Suprapubic skin (tissue), 3 donors: ENCODE data around the gene CPXM1.

Source experiments
- EP300 ChIP-seq: sonication (generic); formaldehyde crosslinking; IDR thresholded peaks from one replicate; pipeline ENCODE4 v1.6.1; 2017; ENCODE audit warnings: antibody characterized with exemption
- POLR2A ChIP-seq, 2 donors: fragments of 450-650 bp; IDR thresholded peaks; one replicate each; pipeline ENCODE4 v1.6.1; 2017; ENCODE audit warnings: antibody characterized with exemption in 2 of 2, mild to moderate bottlenecking in 2 of 2, moderate library complexity in 2 of 2
- TF ChIP-seq, protein P1 (sequence below), 2 donors: fragments of 200-600 bp in 1 of 2; fragments of 450-650 bp in 1 of 2; sonication (generic) in 1 of 2; IDR thresholded peaks; one replicate each; pipeline ENCODE4 v1.5.1; 2016 to 2019; ENCODE audit warnings: antibody characterized with exemption in 2 of 2, mild to moderate bottlenecking in 1 of 2, moderate library complexity in 1 of 2

- TF ChIP-seq, protein P1, sequence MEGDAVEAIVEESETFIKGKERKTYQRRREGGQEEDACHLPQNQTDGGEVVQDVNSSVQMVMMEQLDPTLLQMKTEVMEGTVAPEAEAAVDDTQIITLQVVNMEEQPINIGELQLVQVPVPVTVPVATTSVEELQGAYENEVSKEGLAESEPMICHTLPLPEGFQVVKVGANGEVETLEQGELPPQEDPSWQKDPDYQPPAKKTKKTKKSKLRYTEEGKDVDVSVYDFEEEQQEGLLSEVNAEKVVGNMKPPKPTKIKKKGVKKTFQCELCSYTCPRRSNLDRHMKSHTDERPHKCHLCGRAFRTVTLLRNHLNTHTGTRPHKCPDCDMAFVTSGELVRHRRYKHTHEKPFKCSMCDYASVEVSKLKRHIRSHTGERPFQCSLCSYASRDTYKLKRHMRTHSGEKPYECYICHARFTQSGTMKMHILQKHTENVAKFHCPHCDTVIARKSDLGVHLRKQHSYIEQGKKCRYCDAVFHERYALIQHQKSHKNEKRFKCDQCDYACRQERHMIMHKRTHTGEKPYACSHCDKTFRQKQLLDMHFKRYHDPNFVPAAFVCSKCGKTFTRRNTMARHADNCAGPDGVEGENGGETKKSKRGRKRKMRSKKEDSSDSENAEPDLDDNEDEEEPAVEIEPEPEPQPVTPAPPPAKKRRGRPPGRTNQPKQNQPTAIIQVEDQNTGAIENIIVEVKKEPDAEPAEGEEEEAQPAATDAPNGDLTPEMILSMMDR (IDR thresholded peaks at IDR 0.05): no peak
- no peak for TF ChIP-seq POLR2A (IDR thresholded peaks at IDR 0.05)
- no peak for TF ChIP-seq EP300
These were observed 14.9 kb upstream of the CPXM1 start for GRCh38 chr20:2815242-2815900.
